HK-2 (cell line): ENCODE results near the gene MC4R.

Experiments
- DNase-seq: peaks from one replicate; pipeline ENCODE4 v3.0.0-alpha.2; 2018; ENCODE audit not compliant: unreplicated experiment

Gene MC4R

GRCh38 chr18:60327880-60328279 lies 44.7 kb downstream of the MC4R start:
- DNase-seq: no peak

GRCh38 chr18:60322591-60322990 lies 50.0 kb downstream of the MC4R start:
- DNase-seq: no peak
